ENCODE data around the gene RBM25. TPM values are rescaled to one million over a fixed set of nuclear protein-coding genes. Genes with fewer than 3 reads are reported as not detected.
"Not testable (repeated sequence)": the region's sequence is repeated elsewhere in the genome, so short reads cannot be mapped to it uniquely, and the experiment has no call there.

The RBM25 gene
- total RNA-seq, 4 donors from 2014 or later: 53.1 to 157 (median 96.4) TPM

DNA sequence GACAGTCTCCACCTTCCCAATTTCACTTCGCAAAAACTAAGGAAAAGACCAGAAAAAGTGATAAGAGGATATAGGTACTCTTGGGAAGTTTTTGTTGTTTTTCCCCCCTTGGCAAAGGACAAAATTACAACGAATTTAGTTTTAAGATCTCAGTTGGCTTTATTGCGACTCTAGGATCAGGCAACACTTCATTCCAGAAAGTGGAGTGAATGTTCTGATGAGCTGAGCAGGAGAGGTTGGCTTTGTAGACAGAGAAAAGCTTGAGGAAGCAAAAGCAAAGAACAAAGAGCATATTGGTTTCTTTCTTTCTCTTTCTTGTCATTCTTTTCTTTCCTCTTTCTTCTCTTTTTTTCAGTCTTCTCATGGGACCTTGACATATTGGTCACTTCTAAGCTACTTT is 30.8 kb upstream of the RBM25 start:
- Histone ChIP-seq H3K27me3 (no peaks in the 10 kb centered on the region), H3K4me3 (peak overlapping the region in 3 of 4 donors; percentile 71 to 91 (median 86)), H3K4me1 (peaks cover 0 to 44% (median 20%) of the 10 kb centered on the region in 4 donors), H3K9me3 (no peaks in the 10 kb centered on the region), H3K36me3 (peaks cover 0 to 8% (median 0%) of the 10 kb centered on the region in 4 donors), H3K27ac (peak overlapping the region in 3 of 4 donors; percentile 91 to 95 (median 94))
- DNase-seq: no peak
- no peak for TF ChIP-seq POLR2A (IDR thresholded peaks at IDR 0.05)
- no peak for TF ChIP-seq POLR2AphosphoS5 (IDR thresholded peaks at IDR 0.05)
- no peak for TF ChIP-seq EP300 (IDR thresholded peaks at IDR 0.05; ENCODE audit: low read depth)
- TF ChIP-seq, protein P1, sequence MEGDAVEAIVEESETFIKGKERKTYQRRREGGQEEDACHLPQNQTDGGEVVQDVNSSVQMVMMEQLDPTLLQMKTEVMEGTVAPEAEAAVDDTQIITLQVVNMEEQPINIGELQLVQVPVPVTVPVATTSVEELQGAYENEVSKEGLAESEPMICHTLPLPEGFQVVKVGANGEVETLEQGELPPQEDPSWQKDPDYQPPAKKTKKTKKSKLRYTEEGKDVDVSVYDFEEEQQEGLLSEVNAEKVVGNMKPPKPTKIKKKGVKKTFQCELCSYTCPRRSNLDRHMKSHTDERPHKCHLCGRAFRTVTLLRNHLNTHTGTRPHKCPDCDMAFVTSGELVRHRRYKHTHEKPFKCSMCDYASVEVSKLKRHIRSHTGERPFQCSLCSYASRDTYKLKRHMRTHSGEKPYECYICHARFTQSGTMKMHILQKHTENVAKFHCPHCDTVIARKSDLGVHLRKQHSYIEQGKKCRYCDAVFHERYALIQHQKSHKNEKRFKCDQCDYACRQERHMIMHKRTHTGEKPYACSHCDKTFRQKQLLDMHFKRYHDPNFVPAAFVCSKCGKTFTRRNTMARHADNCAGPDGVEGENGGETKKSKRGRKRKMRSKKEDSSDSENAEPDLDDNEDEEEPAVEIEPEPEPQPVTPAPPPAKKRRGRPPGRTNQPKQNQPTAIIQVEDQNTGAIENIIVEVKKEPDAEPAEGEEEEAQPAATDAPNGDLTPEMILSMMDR (IDR thresholded peaks at IDR 0.05): no peak
- WGBS, 2 donors (ENCODE audit: low coverage in 1 of 2): 44 to 50% methylated on average over 3 of the region's 3 CpGs
- intact Hi-C loops (cut with DNase I; ENCODE audit: low total_unique reads) (no loop called here), in situ Hi-C loops (cut with MboI; ENCODE audit: low pct_ligation_motif_present in 1 of 4, low pct_unique_long_range_greater_than_20kb in 1 of 4, low sequenced_read_pairs in 3 of 4) (no loop called here)

DNA sequence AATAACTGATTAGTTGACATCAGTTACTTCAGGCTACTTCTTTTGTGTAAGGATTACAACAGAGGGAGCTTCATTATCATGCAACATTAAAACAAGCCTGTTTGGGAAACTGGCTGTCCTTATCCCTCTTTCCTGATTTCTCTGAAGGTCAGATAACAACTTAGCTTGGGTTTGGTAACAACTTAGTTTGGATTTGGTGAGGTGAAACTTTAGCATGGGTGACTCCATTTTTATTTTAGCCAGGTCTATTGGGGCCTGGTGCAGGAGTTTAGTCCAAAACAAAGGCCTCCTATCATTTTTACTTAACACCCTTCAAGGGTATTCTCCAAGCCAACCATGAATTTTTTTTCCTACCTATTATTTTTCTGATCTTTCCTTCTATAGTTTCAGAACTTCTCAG is 30.4 kb upstream of the RBM25 start:
- in situ Hi-C loops (cut with MboI; ENCODE audit: low pct_ligation_motif_present in 1 of 4, low pct_unique_long_range_greater_than_20kb in 1 of 4, low sequenced_read_pairs in 3 of 4): no loop called here
- TF ChIP-seq EP300 (IDR thresholded peaks at IDR 0.05; ENCODE audit: low read depth) (no peak), POLR2A (IDR thresholded peaks at IDR 0.05) (no peak)
- no peak for DNase-seq
- Histone ChIP-seq H3K4me3 (no peak overlapping the region), H3K9me3 (no peaks in the 10 kb centered on the region), H3K27ac (no peak overlapping the region), H3K4me1 (peaks cover 0 to 41% (median 18%) of the 10 kb centered on the region in 4 donors), H3K36me3 (peaks cover 0 to 8% (median 0%) of the 10 kb centered on the region in 4 donors), H3K27me3 (no peaks in the 10 kb centered on the region)
- intact Hi-C loops (cut with DNase I; ENCODE audit: low total_unique reads): no loop called here

DNA sequence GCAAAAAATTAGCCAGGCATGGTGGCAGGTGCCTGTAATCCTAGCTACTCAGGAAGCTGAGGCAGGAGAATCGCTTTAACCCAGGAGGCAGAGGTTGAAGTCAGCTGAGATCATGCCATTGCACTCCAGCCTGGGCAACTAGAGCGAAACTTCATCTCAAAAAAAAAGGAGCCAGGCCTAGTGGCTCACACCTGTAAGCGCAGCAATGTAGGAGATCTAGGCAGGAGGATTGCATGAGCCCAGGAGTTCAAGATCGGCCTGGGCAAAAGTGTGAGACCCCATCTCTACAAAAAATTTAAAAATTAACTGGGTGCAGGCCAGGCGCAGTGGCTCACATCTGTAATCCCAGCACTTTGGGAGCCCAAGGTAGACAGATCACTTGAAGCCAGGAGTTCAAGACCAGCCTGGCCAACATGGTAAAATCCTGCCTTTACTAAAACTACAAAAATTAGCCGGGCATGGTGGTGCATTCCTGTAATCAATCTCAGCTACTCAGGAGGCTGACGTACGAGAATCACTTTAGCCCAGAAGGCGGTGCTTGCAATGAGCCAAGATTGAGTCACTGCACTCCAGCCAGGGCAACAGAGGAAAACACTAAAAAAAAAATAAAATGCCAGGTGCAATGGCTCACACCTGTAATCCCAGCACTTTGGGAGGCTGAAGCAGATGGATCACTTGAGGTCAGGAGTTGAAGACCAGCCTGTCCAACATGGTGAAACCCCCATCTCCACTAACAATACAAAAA is 21.5 kb upstream of the RBM25 start:
- DNase-seq; H3K4me1 ChIP-seq; H3K4me3 ChIP-seq; in situ Hi-C loops (cut with MboI; ENCODE audit: low pct_ligation_motif_present in 1 of 4, low pct_unique_long_range_greater_than_20kb in 1 of 4, low sequenced_read_pairs in 3 of 4); H3K9me3 ChIP-seq; H3K36me3 ChIP-seq; intact Hi-C loops (cut with DNase I; ENCODE audit: low total_unique reads); H3K27me3 ChIP-seq; H3K27ac ChIP-seq: not testable (repeated sequence)
- 92 to 93% methylated on average over 3 to 9 of the region's 9 CpGs for WGBS, 2 donors (ENCODE audit: low coverage in 1 of 2)

DNA sequence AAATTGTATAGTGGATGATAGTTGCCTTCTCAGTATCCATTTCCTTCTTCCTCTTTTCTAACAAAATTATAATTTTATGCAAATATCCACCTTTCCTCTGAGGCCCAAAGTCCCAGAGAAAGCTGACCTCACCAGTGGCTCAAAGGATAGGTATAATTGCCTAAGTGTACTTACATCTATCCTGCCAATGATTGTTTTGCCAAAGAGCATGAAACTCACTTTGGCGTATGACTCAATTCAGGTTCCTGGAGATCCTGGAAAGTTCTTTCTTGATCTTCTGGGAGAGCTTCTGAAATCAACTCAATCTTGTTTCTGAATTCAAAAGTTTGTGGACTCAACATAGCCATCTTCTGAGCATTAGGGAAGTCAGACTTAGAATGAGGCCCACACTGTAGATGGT is 10.5 kb upstream of the RBM25 start:
- TF ChIP-seq POLR2A (IDR thresholded peaks at IDR 0.05) (no peak), POLR2AphosphoS5 (IDR thresholded peaks at IDR 0.05) (no peak), EP300 (IDR thresholded peaks at IDR 0.05; ENCODE audit: low read depth) (no peak)
- TF ChIP-seq, protein P1 (IDR thresholded peaks at IDR 0.05): no peak

DNA sequence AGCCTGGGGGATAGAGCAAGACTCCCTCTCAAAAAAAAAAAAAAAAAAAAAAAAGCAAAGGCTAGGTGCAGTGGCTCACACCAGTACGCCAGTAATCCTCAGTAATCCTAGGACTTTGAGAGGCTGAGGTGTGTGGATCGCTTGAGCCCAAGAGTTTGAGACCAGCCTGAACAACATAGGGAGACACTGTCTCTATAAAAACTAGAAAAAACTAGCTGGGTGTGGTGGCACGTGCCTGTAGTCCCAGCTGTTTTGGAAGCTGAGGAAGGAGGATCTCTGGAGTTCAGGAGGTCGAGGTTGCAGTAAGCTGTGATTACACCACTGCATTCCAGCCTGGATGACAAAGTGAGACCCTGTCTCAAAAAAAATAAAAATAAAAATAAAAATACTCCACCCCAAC is 8.9 kb upstream of the RBM25 start:
- in situ Hi-C loops (cut with MboI; ENCODE audit: low pct_ligation_motif_present in 1 of 4, low pct_unique_long_range_greater_than_20kb in 1 of 4, low sequenced_read_pairs in 3 of 4): no loop called here
- 46 to 57% methylated on average over 4 of the region's 4 CpGs for WGBS, 2 donors (ENCODE audit: low coverage in 1 of 2)
- H3K4me1 ChIP-seq: no peaks in the 10 kb centered on the region
- no peaks in the 10 kb centered on the region for H3K27me3 ChIP-seq
- H3K4me3 ChIP-seq: no peak overlapping the region
- intact Hi-C loops (cut with DNase I; ENCODE audit: low total_unique reads): no loop called here
- no peak for DNase-seq
- TF ChIP-seq POLR2A (IDR thresholded peaks at IDR 0.05) (no peak), POLR2AphosphoS5 (IDR thresholded peaks at IDR 0.05) (no peak), EP300 (IDR thresholded peaks at IDR 0.05; ENCODE audit: low read depth) (no peak)
- TF ChIP-seq, protein P1 (IDR thresholded peaks at IDR 0.05): no peak
- H3K36me3 ChIP-seq: no peaks in the 10 kb centered on the region
- no peak overlapping the region for H3K27ac ChIP-seq
- H3K9me3 ChIP-seq: no peaks in the 10 kb centered on the region

More for the DNA sequence above, 10.5 kb upstream of the RBM25 start:
- Histone ChIP-seq H3K4me1 (no peaks in the 10 kb centered on the region), H3K27ac (no peak overlapping the region), H3K9me3 (no peaks in the 10 kb centered on the region), H3K4me3 (no peak overlapping the region), H3K36me3 (no peaks in the 10 kb centered on the region), H3K27me3 (no peaks in the 10 kb centered on the region)
- intact Hi-C loops (cut with DNase I; ENCODE audit: low total_unique reads): no loop called here
- in situ Hi-C loops (cut with MboI; ENCODE audit: low pct_ligation_motif_present in 1 of 4, low pct_unique_long_range_greater_than_20kb in 1 of 4, low sequenced_read_pairs in 3 of 4): no loop called here
- 94 to 100% methylated on average over 1 of the region's 1 CpG for WGBS, 2 donors (ENCODE audit: low coverage in 1 of 2)
- no peak for DNase-seq
